ENCODE results near the gene PTPN22. TPM values are rescaled to one million over a fixed set of nuclear protein-coding genes. Genes with fewer than 3 reads are reported as not detected.

The PTPN22 gene
- total RNA-seq, 1 experiment from 2014 or later = 0.89 TPM

- ChIA-PET CTCF (interaction anchor here (0.7 kb wide), 2 partner anchors 13 to 1106 kb away, joined by 3 to 4 read pairs; partner anchors contain the start of gene AP4B1), POLR2A (interaction anchor here (4.7 kb wide), 1 partner anchor 13 kb away, joined by 41 read pairs; the partner anchor contains the start of gene HIPK1)
- H3K4me1 Mint-ChIP-seq (ENCODE audit: insufficient read depth, unreplicated experiment) = peaks cover 13% of the 10 kb centered on the region
- no peak overlapping the region for H3K27ac Mint-ChIP-seq (ENCODE audit: low read depth, unreplicated experiment)
- TF ChIP-seq CTCF (IDR thresholded peaks at IDR 0.05; ENCODE audit: unreplicated experiment) = no peak
- no peaks in the 10 kb centered on the region for H3K36me3 Mint-ChIP-seq (ENCODE audit: insufficient read depth, unreplicated experiment)
- intact Hi-C loops (cut with micrococcal nuclease) = no loop called here
- H3K27me3 Mint-ChIP-seq (ENCODE audit: insufficient read depth, unreplicated experiment) = no peaks in the 10 kb centered on the region
- BruUV-seq (replicated peaks) = no TSS peak
- no peak for DNase-seq (ENCODE audit: unreplicated experiment)
- H3K9me3 Mint-ChIP-seq (ENCODE audit: unreplicated experiment) = no peaks in the 10 kb centered on the region
- no peak overlapping the region for H3K4me3 Mint-ChIP-seq (ENCODE audit: unreplicated experiment)
These were observed 45.5 kb upstream of the PTPN22 start for GRCh38 chr1:113916974-113917373.

- Mint-ChIP-seq H3K27me3 (ENCODE audit: insufficient read depth, unreplicated experiment) (no peaks in the 10 kb centered on the region), H3K4me1 (ENCODE audit: insufficient read depth, unreplicated experiment) (peaks cover 13% of the 10 kb centered on the region), H3K9me3 (ENCODE audit: unreplicated experiment) (no peaks in the 10 kb centered on the region), H3K36me3 (ENCODE audit: insufficient read depth, unreplicated experiment) (peaks cover 15% of the 10 kb centered on the region), H3K27ac (ENCODE audit: low read depth, unreplicated experiment) (no peak overlapping the region), H3K4me3 (ENCODE audit: unreplicated experiment) (no peak overlapping the region)
- no peak for TF ChIP-seq CTCF (IDR thresholded peaks at IDR 0.05; ENCODE audit: unreplicated experiment)
- POLR2A ChIA-PET = interaction anchor here (0.6 to 4.7 kb wide), 4 partner anchors 9 to 40 kb away, joined by 3 to 41 read pairs (median 4); partner anchors contain the start of genes DCLRE1B and HIPK1
- intact Hi-C loops (cut with micrococcal nuclease) = no loop called here
- CTCF ChIA-PET = interaction anchor here (1.0 to 1.2 kb wide), 2 partner anchors 15 to 79 kb away, joined by 4 to 5 read pairs; partner anchors contain the start of gene HIPK1
- DNase-seq (ENCODE audit: unreplicated experiment) = no peak
- BruUV-seq (replicated peaks) = no TSS peak
These were observed 42.6 kb upstream of the PTPN22 start for GRCh38 chr1:113913887-113914664.

GRCh38 chr1:113913312-113913668 lies 41.8 kb upstream of the PTPN22 start:
- BruUV-seq (replicated peaks) = no TSS peak
- H3K4me1 Mint-ChIP-seq (ENCODE audit: insufficient read depth, unreplicated experiment) = peaks cover 11% of the 10 kb centered on the region
- no peak overlapping the region for H3K4me3 Mint-ChIP-seq (ENCODE audit: unreplicated experiment)
- no peaks in the 10 kb centered on the region for H3K9me3 Mint-ChIP-seq (ENCODE audit: unreplicated experiment)
- no peak for DNase-seq (ENCODE audit: unreplicated experiment)
- intact Hi-C loops (cut with micrococcal nuclease) = no loop called here
- no peaks in the 10 kb centered on the region for H3K27me3 Mint-ChIP-seq (ENCODE audit: insufficient read depth, unreplicated experiment)
- no peak for TF ChIP-seq CTCF (IDR thresholded peaks at IDR 0.05; ENCODE audit: unreplicated experiment)
- ChIA-PET POLR2A (interaction anchor here (0.6 to 1.3 kb wide), 4 partner anchors 15 to 323 kb away, joined by 3 to 12 read pairs (median 4); partner anchors contain the start of gene HIPK1), CTCF (interaction anchor here (1.0 to 1.2 kb wide), 3 partner anchors 11 to 78 kb away, joined by 3 to 5 read pairs (median 4); partner anchors contain the start of gene HIPK1)
- peaks cover 22% of the 10 kb centered on the region for H3K36me3 Mint-ChIP-seq (ENCODE audit: insufficient read depth, unreplicated experiment)
- H3K27ac Mint-ChIP-seq (ENCODE audit: low read depth, unreplicated experiment) = no peak overlapping the region

GRCh38 chr1:113912594-113913311 lies 41.2 kb upstream of the PTPN22 start:
- no peak for DNase-seq (ENCODE audit: unreplicated experiment)
- ChIA-PET POLR2A (interaction anchor here (0.6 to 1.3 kb wide), 4 partner anchors 16 to 323 kb away, joined by 3 to 12 read pairs (median 4); partner anchors contain the start of gene HIPK1), CTCF (interaction anchor here (1.0 to 1.2 kb wide), 3 partner anchors 12 to 78 kb away, joined by 3 to 5 read pairs (median 4); partner anchors contain the start of gene HIPK1)
- intact Hi-C loops (cut with micrococcal nuclease) = no loop called here
- no peak for TF ChIP-seq CTCF (IDR thresholded peaks at IDR 0.05; ENCODE audit: unreplicated experiment)
- H3K9me3 Mint-ChIP-seq (ENCODE audit: unreplicated experiment) = no peaks in the 10 kb centered on the region
- H3K4me3 Mint-ChIP-seq (ENCODE audit: unreplicated experiment) = no peak overlapping the region
- peaks cover 6% of the 10 kb centered on the region for H3K4me1 Mint-ChIP-seq (ENCODE audit: insufficient read depth, unreplicated experiment)
- H3K27ac Mint-ChIP-seq (ENCODE audit: low read depth, unreplicated experiment) = no peak overlapping the region
- BruUV-seq (replicated peaks) = no TSS peak
- peaks cover 24% of the 10 kb centered on the region for H3K36me3 Mint-ChIP-seq (ENCODE audit: insufficient read depth, unreplicated experiment)
- no peaks in the 10 kb centered on the region for H3K27me3 Mint-ChIP-seq (ENCODE audit: insufficient read depth, unreplicated experiment)
